Activated CD8-positive, alpha-beta T cell treated with anti-CD3 and anti-CD28 coated beads for 36 hours (primary cell): ENCODE measurements around the gene MNT. TPM values are rescaled to one million over a fixed set of nuclear protein-coding genes. Genes with fewer than 3 reads are reported as not detected.

ENCODE experiments used
- ATAC-seq: fragments of 200-7000 bp; cut with Tn5 transposase; one replicate; pipeline ENCODE4 v1.10.0; 2021; ENCODE audit warnings: mild to moderate bottlenecking, moderate library complexity
- CTCF ChIA-PET: fragments of 350-600 bp; sonication (Branson Sonifier 250); formaldehyde crosslinking; loops from one replicate; lab custom pipeline; 2021; ENCODE audit warnings: antibody characterized with exemption; lab: Charles Lee
- POLR2A ChIA-PET: fragments of 350-600 bp; sonication (Branson Sonifier 250); formaldehyde crosslinking; loops from one replicate; lab custom pipeline; 2021; ENCODE audit warnings: antibody characterized with exemption; lab: Charles Lee
- DNase-seq: peaks from one replicate; pipeline ENCODE4 v3.0.0-alpha.2; 2020
- H3K27ac Mint-ChIP-seq: one replicate; pipeline ENCODE4 v1.8.0; 2021; ENCODE audit warnings: mild to moderate bottlenecking, mixed read lengths
- H3K27me3 Mint-ChIP-seq: one replicate; pipeline ENCODE4 v1.8.0; 2021; ENCODE audit warnings: mixed read lengths
- H3K36me3 Mint-ChIP-seq: one replicate; pipeline ENCODE4 v1.8.0; 2021; ENCODE audit warnings: low read depth, mixed read lengths
- H3K4me1 Mint-ChIP-seq: one replicate; pipeline ENCODE4 v1.8.0; 2021; ENCODE audit warnings: low read depth, mixed read lengths
- H3K4me3 Mint-ChIP-seq: one replicate; pipeline ENCODE4 v1.8.0; 2021; ENCODE audit warnings: mild to moderate bottlenecking, moderate library complexity, mixed read lengths
- H3K9me3 Mint-ChIP-seq: one replicate; pipeline ENCODE4 v1.8.0; 2021; ENCODE audit warnings: mixed read lengths
- intact Hi-C: fragments of 100-400 bp; cut with micrococcal nuclease; formaldehyde crosslinking; loops from one replicate; pipeline ENCODE4 v1.10.0; 2022
- total RNA-seq, 2 experiments: library from RNA; stranded (reverse); gene quantifications; one replicate each; pipeline ENCODE4 v1.2.3, GENCODE V29; 2021
- TF ChIP-seq, protein P1 (sequence below): fragments of 200-600 bp; IDR thresholded peaks from one replicate; pipeline ENCODE4 v1.8.0; 2022; ENCODE audit warnings: antibody characterized with exemption, mild to moderate bottlenecking

MNT gene
- total RNA-seq, 2 experiments from 2014 or later, result 21.6 to 23.1 TPM

- H3K36me3 Mint-ChIP-seq, result peaks cover 4% of the 10 kb centered on the region
- no peak for ATAC-seq
- TF ChIP-seq, protein P1, sequence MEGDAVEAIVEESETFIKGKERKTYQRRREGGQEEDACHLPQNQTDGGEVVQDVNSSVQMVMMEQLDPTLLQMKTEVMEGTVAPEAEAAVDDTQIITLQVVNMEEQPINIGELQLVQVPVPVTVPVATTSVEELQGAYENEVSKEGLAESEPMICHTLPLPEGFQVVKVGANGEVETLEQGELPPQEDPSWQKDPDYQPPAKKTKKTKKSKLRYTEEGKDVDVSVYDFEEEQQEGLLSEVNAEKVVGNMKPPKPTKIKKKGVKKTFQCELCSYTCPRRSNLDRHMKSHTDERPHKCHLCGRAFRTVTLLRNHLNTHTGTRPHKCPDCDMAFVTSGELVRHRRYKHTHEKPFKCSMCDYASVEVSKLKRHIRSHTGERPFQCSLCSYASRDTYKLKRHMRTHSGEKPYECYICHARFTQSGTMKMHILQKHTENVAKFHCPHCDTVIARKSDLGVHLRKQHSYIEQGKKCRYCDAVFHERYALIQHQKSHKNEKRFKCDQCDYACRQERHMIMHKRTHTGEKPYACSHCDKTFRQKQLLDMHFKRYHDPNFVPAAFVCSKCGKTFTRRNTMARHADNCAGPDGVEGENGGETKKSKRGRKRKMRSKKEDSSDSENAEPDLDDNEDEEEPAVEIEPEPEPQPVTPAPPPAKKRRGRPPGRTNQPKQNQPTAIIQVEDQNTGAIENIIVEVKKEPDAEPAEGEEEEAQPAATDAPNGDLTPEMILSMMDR, result no peak
- no peaks in the 10 kb centered on the region for H3K27me3 Mint-ChIP-seq
- H3K9me3 Mint-ChIP-seq, result no peaks in the 10 kb centered on the region
- H3K27ac Mint-ChIP-seq, result no peak overlapping the region
- ChIA-PET POLR2A (interaction anchor here (4.0 to 6.4 kb wide), 2 partner anchors 8 to 17 kb away, joined by 37 to 43 read pairs; partner anchors contain the start of gene MNT), CTCF (interaction anchor here (14.2 kb wide), 1 partner anchor 30 kb away, joined by 463 read pairs; no protein-coding TSS in a partner anchor)
- H3K4me1 Mint-ChIP-seq, result peaks cover 8% of the 10 kb centered on the region
- no peak for DNase-seq
- intact Hi-C loops, result no loop called here
- no peak overlapping the region for H3K4me3 Mint-ChIP-seq
Observed at GRCh38 chr17:2384439-2385127, 16.3 kb downstream of the MNT start.

GRCh38 chr17:2383628-2384167 lies 17.2 kb downstream of the MNT start:
- Mint-ChIP-seq H3K27ac (peak overlapping the region; percentile 25), H3K27me3 (no peaks in the 10 kb centered on the region), H3K9me3 (no peaks in the 10 kb centered on the region), H3K4me3 (no peak overlapping the region), H3K36me3 (peaks cover 4% of the 10 kb centered on the region), H3K4me1 (peaks cover 2% of the 10 kb centered on the region)
- TF ChIP-seq, protein P1, result no peak
- intact Hi-C loops, result loop anchor here (2.0 kb wide), 1 partner anchor 33 kb away; no protein-coding TSS in a partner anchor
- DNase-seq, result no peak
- ChIA-PET POLR2A (interaction anchor here (0.9 to 6.4 kb wide), 5 partner anchors 9 to 33 kb away, joined by 3 to 43 read pairs (median 21); partner anchors contain the start of gene MNT), CTCF (interaction anchor here (1.2 to 14.2 kb wide), 14 partner anchors 9 to 326 kb away, joined by 3 to 463 read pairs (median 13); partner anchors contain the start of gene MNT)
- ATAC-seq, result no peak

GRCh38 chr17:2380950-2381649 lies 19.8 kb downstream of the MNT start:
- Mint-ChIP-seq H3K27me3 (no peaks in the 10 kb centered on the region), H3K9me3 (no peaks in the 10 kb centered on the region), H3K4me3 (no peak overlapping the region), H3K36me3 (no peaks in the 10 kb centered on the region), H3K4me1 (no peaks in the 10 kb centered on the region), H3K27ac (peak overlapping the region; percentile 34)
- ChIA-PET CTCF (interaction anchor here (0.9 to 14.2 kb wide), 13 partner anchors 12 to 136 kb away, joined by 3 to 463 read pairs (median 19); partner anchors contain the start of gene MNT), POLR2A (interaction anchor here (1.1 to 6.4 kb wide), 4 partner anchors 11 to 31 kb away, joined by 6 to 43 read pairs (median 29); partner anchors contain the start of gene MNT)
- TF ChIP-seq, protein P1, result no peak
- intact Hi-C loops, result no loop called here
- DNase-seq (no peak), ATAC-seq (no peak)

GRCh38 chr17:2380226-2380922 lies 20.5 kb downstream of the MNT start:
- intact Hi-C loops, result no loop called here
- Mint-ChIP-seq H3K4me1 (no peaks in the 10 kb centered on the region), H3K27me3 (no peaks in the 10 kb centered on the region), H3K36me3 (no peaks in the 10 kb centered on the region), H3K9me3 (no peaks in the 10 kb centered on the region), H3K4me3 (no peak overlapping the region), H3K27ac (peak overlapping the region; percentile 34)
- TF ChIP-seq, protein P1, result no peak
- ATAC-seq (no peak), DNase-seq (no peak)
- ChIA-PET POLR2A (interaction anchor here (1.1 to 4.3 kb wide), 3 partner anchors 11 to 32 kb away, joined by 6 to 37 read pairs (median 21); no protein-coding TSS in a partner anchor), CTCF (interaction anchor here (0.9 to 14.2 kb wide), 3 partner anchors 22 to 34 kb away, joined by 3 to 463 read pairs (median 46); partner anchors contain the start of gene MNT)
